Fibroblast of lung (primary cell): ENCODE measurements around the gene LIMA1.
"Not testable (repeated sequence)": the region's sequence is repeated elsewhere in the genome, so short reads cannot be mapped to it uniquely, and the experiment has no call there.

Source experiments
- CTCF ChIP-seq, 2 donors: IDR thresholded peaks in 1 of 2; conservative IDR thresholded peaks in 1 of 2; 1 replicate in 1 of 2; 2 replicates in 1 of 2; pipeline ENCODE4 v1.5.1; 2011 to 2012; ENCODE audit warnings: low read length in 2 of 2, control low read depth in 1 of 2, inconsistent platforms in 1 of 2, low read depth in 1 of 2, mild to moderate bottlenecking in 1 of 2
- EZH2 ChIP-seq: IDR thresholded peaks from 2 replicates; pipeline ENCODE4 v1.5.1; 2012; ENCODE audit warnings: low read length, control low read depth, mild to moderate bottlenecking; ENCODE audit errors: missing control alignments

GRCh38 chr12:50311858-50312609 lies 28.7 kb upstream of the LIMA1 start:
- TF ChIP-seq CTCF (conservative IDR thresholded peaks at IDR 0.05 in 1 of 2, IDR thresholded peaks at IDR 0.05 in 1 of 2; ENCODE audit: low read depth in 1 of 2, low read length in 2 of 2); EZH2: not testable (repeated sequence)
